K562 (cell line): ENCODE data around the gene DGCR6L. TPM values are rescaled to one million over a fixed set of nuclear protein-coding genes. Genes with fewer than 3 reads are reported as not detected.

Experiments
- CHCHD3 ChIP-seq: fragments of 250-450 bp; sonication (Bioruptor Pico); IDR thresholded peaks from 2 replicates; pipeline ENCODE4 v2.1.2; 2022; ENCODE audit warnings: mild to moderate bottlenecking
- ELF4 ChIP-seq: fragments of 450-650 bp; formaldehyde crosslinking; IDR thresholded peaks from 2 replicates; pipeline ENCODE4 v1.4.0; 2022; ENCODE audit warnings: missing genetic modification characterization
- GTF2A2 ChIP-seq: IDR thresholded peaks from 2 replicates; pipeline ENCODE4 v1.6.1; 2016; ENCODE audit warnings: mild to moderate bottlenecking, missing genetic modification characterization, missing compliant biosample characterization
- KDM5B ChIP-seq: fragments of 200-600 bp; sonication (generic); IDR thresholded peaks from 2 replicates; pipeline ENCODE4 v1.6.1; 2012; ENCODE audit warnings: low read depth, mild to moderate bottlenecking, moderate library complexity, low read length, control low read depth, inconsistent platforms; ENCODE audit not compliant: insufficient replicate concordance
- MEIS2 ChIP-seq: fragments of 450-650 bp; IDR thresholded peaks from 2 replicates; pipeline ENCODE4 v1.6.1; 2014; ENCODE audit warnings: mild to moderate bottlenecking; ENCODE audit not compliant: partially characterized antibody
- NFE2 ChIP-seq: IDR thresholded peaks from 2 replicates; pipeline ENCODE4 v1.6.1; 2014; ENCODE audit warnings: antibody characterized with exemption, low read depth
- RB1 ChIP-seq: fragments of 450-650 bp; IDR thresholded peaks from 2 replicates; pipeline ENCODE4 v1.6.1; 2017; ENCODE audit warnings: low read depth, mild to moderate bottlenecking
- RHOXF2B ChIP-seq: fragments of 250-450 bp; sonication (Bioruptor Pico); conservative IDR thresholded peaks from 2 replicates; pipeline ENCODE4 v1.5.1; 2021
- SNRNP70 ChIP-seq: fragments of 200-400 bp; formaldehyde crosslinking; optimal IDR thresholded peaks from 2 replicates; pipeline ENCODE3; 2017; ENCODE audit warnings: low read depth, low read length
- SRF ChIP-seq, 2 experiments: fragments of 250-450, 450-650 bp in 1 of 2; sonication (Bioruptor Pico) in 1 of 2; sonication (generic) in 1 of 2; formaldehyde crosslinking; IDR thresholded peaks; 2 replicates each; pipeline versions ENCODE4 v1.5.0 to v1.5.1; 2020 to 2022; ENCODE audit warnings: mild to moderate bottlenecking in 1 of 2, missing genetic modification reagents in 1 of 2
- SRSF3 ChIP-seq: fragments of 200-400 bp; formaldehyde crosslinking; IDR thresholded peaks from 2 replicates; pipeline ENCODE4 v1.6.1; 2016; ENCODE audit warnings: mild to moderate bottlenecking, low read length, moderate library complexity; ENCODE audit not compliant: insufficient read depth
- ZNF41 ChIP-seq: fragments of 250-450 bp; sonication (Bioruptor Pico); conservative IDR thresholded peaks from 2 replicates; pipeline ENCODE4 v1.4.0; 2020; ENCODE audit warnings: mild to moderate bottlenecking
- ZNF431 ChIP-seq: sonication (generic); formaldehyde crosslinking; IDR thresholded peaks from 2 replicates; pipeline ENCODE4 v1.8.0; 2022; ENCODE audit warnings: mild to moderate bottlenecking, missing genetic modification reagents
- polyA plus RNA-seq, 8 experiments: library from polyadenylated mRNA; depleted of rRNA in 4 of 8; stranded (reverse) in 5 of 8; unstranded in 3 of 8; fragments of >200 nt; fragmentation: Nextera tagmentation in 2 of 8; fragmentation: Illumina TruSeq in 1 of 8; extraction: Ambion mirVana in 2 of 8; extraction: Trizol in 1 of 8; gene quantifications; 2 replicates each; pipeline versions ENCODE4 v1.2.1 to v1.2.3, GENCODE V29; 2011 to 2014; ENCODE audit warnings: inconsistent platforms in 1 of 8, missing spikeins in 1 of 8
- total RNA-seq, 7 experiments: library from RNA; depleted of rRNA in 6 of 7; stranded (reverse); fragments of >200 nt in 6 of 7; fragmentation: Illumina TruSeq in 2 of 7; extraction: Trizol in 2 of 7; gene quantifications; 2 replicates each; pipeline versions ENCODE4 v1.2.1 to v1.2.3, GENCODE V29; 2011 to 2021; ENCODE audit warnings: low replicate concordance in 1 of 7
- TF ChIP-seq, protein P1 (sequence below): sonication (generic); formaldehyde crosslinking; IDR thresholded peaks from 2 replicates; pipeline ENCODE4 v1.8.0; 2022; ENCODE audit warnings: mild to moderate bottlenecking, missing genetic modification reagents
- TF ChIP-seq, protein P2 (sequence below): sonication (generic); formaldehyde crosslinking; IDR thresholded peaks from 2 replicates; pipeline ENCODE4 v1.8.0; 2022; ENCODE audit warnings: mild to moderate bottlenecking, missing genetic modification reagents
- TF ChIP-seq, protein P3 (sequence below): fragments of 450-650 bp; IDR thresholded peaks from 2 replicates; pipeline ENCODE4 v1.6.1; 2017; ENCODE audit warnings: antibody characterized with exemption, mild to moderate bottlenecking
- TF ChIP-seq, protein P4 (sequence below): fragments of 250-450 bp; sonication (Bioruptor Pico); IDR thresholded peaks from 2 replicates; pipeline ENCODE4 v1.5.0; 2022; ENCODE audit warnings: mild to moderate bottlenecking
- TF ChIP-seq, protein P5 (sequence below): fragments of 450-650 bp; formaldehyde crosslinking; IDR thresholded peaks from 2 replicates; pipeline ENCODE4 v1.4.0; 2022; ENCODE audit warnings: missing genetic modification characterization

Gene DGCR6L
- total and polyA plus RNA-seq, 9 of the 15 experiments (the other 6 are each of a cell fraction or from before 2014, with no cell fraction given): 3.6 to 151 (median 51.0) TPM

DNA sequence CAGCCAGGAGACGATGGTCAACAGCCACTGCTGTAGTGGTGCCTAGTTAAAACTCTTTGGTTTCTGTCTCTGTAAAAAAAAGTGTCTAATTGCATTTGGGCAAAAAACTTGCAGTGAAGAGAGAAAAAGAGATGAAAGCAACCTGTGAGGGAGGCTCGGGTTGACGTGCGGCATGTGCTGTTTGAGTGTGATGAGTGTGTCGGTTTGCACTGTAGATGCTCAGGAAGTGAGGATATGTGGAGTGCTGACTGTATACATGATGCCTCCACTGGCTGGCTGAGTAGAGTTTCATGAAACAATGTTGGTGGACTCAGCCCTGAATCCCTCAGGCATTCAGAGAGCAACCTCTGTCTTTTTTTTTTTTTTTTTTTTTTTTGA is 4.3 kb upstream of the DGCR6L start (continued):
- TF ChIP-seq GTF2A2 (tag) (no peak), SRSF3 (no peak), RHOXF2B (peak; percentile 31; the same call in 1 of the 2 replicates), CHCHD3 (0 out of 2 replicates have a peak, but pooled peaks have one; percentile 7), RB1 (no peak), ZNF41 (CRISPR knock-in tag) (no peak), ZNF431 (no peak), ELF4 (CRISPR knock-in tag) (no peak), KDM5B (peak; percentile 54), SRF (CRISPR knock-in tag; IDR thresholded peaks at IDR 0.05) (no peak), NFE2 (no peak), MEIS2 (no peak), SNRNP70 (no peak)
- TF ChIP-seq, protein P1, sequence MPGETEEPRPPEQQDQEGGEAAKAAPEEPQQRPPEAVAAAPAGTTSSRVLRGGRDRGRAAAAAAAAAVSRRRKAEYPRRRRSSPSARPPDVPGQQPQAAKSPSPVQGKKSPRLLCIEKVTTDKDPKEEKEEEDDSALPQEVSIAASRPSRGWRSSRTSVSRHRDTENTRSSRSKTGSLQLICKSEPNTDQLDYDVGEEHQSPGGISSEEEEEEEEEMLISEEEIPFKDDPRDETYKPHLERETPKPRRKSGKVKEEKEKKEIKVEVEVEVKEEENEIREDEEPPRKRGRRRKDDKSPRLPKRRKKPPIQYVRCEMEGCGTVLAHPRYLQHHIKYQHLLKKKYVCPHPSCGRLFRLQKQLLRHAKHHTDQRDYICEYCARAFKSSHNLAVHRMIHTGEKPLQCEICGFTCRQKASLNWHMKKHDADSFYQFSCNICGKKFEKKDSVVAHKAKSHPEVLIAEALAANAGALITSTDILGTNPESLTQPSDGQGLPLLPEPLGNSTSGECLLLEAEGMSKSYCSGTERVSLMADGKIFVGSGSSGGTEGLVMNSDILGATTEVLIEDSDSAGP: no peak
- TF ChIP-seq, protein P2, sequence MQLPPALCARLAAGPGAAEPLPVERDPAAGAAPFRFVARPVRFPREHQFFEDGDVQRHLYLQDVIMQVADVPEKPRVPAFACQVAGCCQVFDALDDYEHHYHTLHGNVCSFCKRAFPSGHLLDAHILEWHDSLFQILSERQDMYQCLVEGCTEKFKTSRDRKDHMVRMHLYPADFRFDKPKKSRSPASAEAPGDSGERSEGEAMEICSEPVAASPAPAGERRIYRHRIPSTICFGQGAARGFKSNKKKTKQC (CRISPR knock-in tag): no peak
- TF ChIP-seq, protein P3, sequence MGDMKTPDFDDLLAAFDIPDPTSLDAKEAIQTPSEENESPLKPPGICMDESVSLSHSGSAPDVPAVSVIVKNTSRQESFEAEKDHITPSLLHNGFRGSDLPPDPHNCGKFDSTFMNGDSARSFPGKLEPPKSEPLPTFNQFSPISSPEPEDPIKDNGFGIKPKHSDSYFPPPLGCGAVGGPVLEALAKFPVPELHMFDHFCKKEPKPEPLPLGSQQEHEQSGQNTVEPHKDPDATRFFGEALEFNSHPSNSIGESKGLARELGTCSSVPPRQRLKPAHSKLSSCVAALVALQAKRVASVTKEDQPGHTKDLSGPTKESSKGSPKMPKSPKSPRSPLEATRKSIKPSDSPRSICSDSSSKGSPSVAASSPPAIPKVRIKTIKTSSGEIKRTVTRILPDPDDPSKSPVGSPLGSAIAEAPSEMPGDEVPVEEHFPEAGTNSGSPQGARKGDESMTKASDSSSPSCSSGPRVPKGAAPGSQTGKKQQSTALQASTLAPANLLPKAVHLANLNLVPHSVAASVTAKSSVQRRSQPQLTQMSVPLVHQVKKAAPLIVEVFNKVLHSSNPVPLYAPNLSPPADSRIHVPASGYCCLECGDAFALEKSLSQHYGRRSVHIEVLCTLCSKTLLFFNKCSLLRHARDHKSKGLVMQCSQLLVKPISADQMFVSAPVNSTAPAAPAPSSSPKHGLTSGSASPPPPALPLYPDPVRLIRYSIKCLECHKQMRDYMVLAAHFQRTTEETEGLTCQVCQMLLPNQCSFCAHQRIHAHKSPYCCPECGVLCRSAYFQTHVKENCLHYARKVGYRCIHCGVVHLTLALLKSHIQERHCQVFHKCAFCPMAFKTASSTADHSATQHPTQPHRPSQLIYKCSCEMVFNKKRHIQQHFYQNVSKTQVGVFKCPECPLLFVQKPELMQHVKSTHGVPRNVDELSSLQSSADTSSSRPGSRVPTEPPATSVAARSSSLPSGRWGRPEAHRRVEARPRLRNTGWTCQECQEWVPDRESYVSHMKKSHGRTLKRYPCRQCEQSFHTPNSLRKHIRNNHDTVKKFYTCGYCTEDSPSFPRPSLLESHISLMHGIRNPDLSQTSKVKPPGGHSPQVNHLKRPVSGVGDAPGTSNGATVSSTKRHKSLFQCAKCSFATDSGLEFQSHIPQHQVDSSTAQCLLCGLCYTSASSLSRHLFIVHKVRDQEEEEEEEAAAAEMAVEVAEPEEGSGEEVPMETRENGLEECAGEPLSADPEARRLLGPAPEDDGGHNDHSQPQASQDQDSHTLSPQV: no peak
- TF ChIP-seq, protein P4, sequence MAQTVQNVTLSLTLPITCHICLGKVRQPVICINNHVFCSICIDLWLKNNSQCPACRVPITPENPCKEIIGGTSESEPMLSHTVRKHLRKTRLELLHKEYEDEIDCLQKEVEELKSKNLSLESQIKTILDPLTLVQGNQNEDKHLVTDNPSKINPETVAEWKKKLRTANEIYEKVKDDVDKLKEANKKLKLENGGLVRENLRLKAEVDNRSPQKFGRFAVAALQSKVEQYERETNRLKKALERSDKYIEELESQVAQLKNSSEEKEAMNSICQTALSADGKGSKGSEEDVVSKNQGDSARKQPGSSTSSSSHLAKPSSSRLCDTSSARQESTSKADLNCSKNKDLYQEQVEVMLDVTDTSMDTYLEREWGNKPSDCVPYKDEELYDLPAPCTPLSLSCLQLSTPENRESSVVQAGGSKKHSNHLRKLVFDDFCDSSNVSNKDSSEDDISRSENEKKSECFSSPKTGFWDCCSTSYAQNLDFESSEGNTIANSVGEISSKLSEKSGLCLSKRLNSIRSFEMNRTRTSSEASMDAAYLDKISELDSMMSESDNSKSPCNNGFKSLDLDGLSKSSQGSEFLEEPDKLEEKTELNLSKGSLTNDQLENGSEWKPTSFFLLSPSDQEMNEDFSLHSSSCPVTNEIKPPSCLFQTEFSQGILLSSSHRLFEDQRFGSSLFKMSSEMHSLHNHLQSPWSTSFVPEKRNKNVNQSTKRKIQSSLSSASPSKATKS (CRISPR knock-in tag): no peak
- TF ChIP-seq, protein P5, sequence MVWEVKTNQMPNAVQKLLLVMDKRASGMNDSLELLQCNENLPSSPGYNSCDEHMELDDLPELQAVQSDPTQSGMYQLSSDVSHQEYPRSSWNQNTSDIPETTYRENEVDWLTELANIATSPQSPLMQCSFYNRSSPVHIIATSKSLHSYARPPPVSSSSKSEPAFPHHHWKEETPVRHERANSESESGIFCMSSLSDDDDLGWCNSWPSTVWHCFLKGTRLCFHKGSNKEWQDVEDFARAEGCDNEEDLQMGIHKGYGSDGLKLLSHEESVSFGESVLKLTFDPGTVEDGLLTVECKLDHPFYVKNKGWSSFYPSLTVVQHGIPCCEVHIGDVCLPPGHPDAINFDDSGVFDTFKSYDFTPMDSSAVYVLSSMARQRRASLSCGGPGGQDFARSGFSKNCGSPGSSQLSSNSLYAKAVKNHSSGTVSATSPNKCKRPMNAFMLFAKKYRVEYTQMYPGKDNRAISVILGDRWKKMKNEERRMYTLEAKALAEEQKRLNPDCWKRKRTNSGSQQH (CRISPR knock-in tag): no peak
